H1 (cell line): ENCODE data around the gene MGME1. TPM values are rescaled to one million over a fixed set of nuclear protein-coding genes. Genes with fewer than 3 reads are reported as not detected.

Experiments
- CTCF ChIA-PET: fragments of 300-600 bp; sonication (Branson Sonifier 250); formaldehyde crosslinking; loops from one replicate; lab custom pipeline; 2021; ENCODE audit not compliant: partially characterized antibody; lab: Charles Lee
- POLR2A ChIA-PET: fragments of 300-600 bp; sonication (Branson Sonifier 250); formaldehyde crosslinking; loops from one replicate; lab custom pipeline; 2021; ENCODE audit warnings: inconsistent platforms; ENCODE audit not compliant: partially characterized antibody; lab: Charles Lee
- DNase-seq, 2 experiments: peaks; one replicate each; pipeline versions ENCODE4 v3.0.0 to v3.0.0-alpha.2; 2010 to 2022; ENCODE audit warnings: low spot score in 2 of 2, low read depth in 1 of 2, mixed read lengths in 1 of 2
- FAIRE-seq: peaks from 2 replicates; lab custom pipeline; 2011; peaks lifted over from hg19 to GRCh38; lab: Jason Lieb, UNC
- H2AFZ ChIP-seq: 2 replicates; pipeline ENCODE4 v1.8.1; 2012; ENCODE audit warnings: low read length, inconsistent platforms
- H2AK5ac ChIP-seq: 2 replicates; pipeline ENCODE4 v1.6.1; 2013; ENCODE audit warnings: low read depth, low read length
- H2BK120ac ChIP-seq: replicated peaks from 2 replicates; pipeline ENCODE3; 2013; ENCODE audit warnings: low read depth, low read length, inconsistent platforms
- H2BK12ac ChIP-seq: 2 replicates; pipeline ENCODE4 v1.6.1; 2013; ENCODE audit warnings: low read depth, low read length
- H2BK15ac ChIP-seq: 2 replicates; pipeline ENCODE4 v1.6.1; 2013; ENCODE audit warnings: low read length
- H2BK20ac ChIP-seq: 2 replicates; pipeline ENCODE4 v1.6.1; 2013; ENCODE audit warnings: low read length
- H2BK5ac ChIP-seq: 2 replicates; pipeline ENCODE4 v1.6.1; 2013; ENCODE audit warnings: low read depth, low read length
- H3K14ac ChIP-seq: 2 replicates; pipeline ENCODE4 v1.6.1; 2013; ENCODE audit warnings: inconsistent platforms; ENCODE audit not compliant: insufficient read length
- H3K18ac ChIP-seq: 2 replicates; pipeline ENCODE4 v1.6.1; 2013; ENCODE audit warnings: low read length; ENCODE audit errors: extremely low read depth
- H3K23ac ChIP-seq: 2 replicates; pipeline ENCODE4 v1.6.1; 2013; ENCODE audit warnings: inconsistent platforms; ENCODE audit not compliant: insufficient read length
- H3K23me2 ChIP-seq: 2 replicates; pipeline ENCODE4 v1.6.1; 2013; ENCODE audit warnings: low read depth, low read length
- H3K27ac ChIP-seq: 2 replicates; pipeline ENCODE4 v1.6.1; 2011; ENCODE audit warnings: low read depth, low read length, inconsistent platforms
- H3K27me3 ChIP-seq, 4 experiments: replicated peaks in 1 of 4; 1 replicate in 1 of 4; 2 replicates in 3 of 4; pipeline versions ENCODE4 v1.6.1 to v1.8.1; 2011 to 2013; ENCODE audit warnings: low read length in 3 of 4, mild to moderate bottlenecking in 3 of 4, inconsistent platforms in 2 of 4, mixed read lengths in 2 of 4, moderate library complexity in 1 of 4; ENCODE audit not compliant: control insufficient read depth in 3 of 4, insufficient read depth in 3 of 4; ENCODE audit errors: extremely low read depth in 1 of 4
- H3K36me3 ChIP-seq, 4 experiments: 2 replicates each; pipeline versions ENCODE4 v1.6.1 to v1.8.1; 2011 to 2013; ENCODE audit warnings: mild to moderate bottlenecking in 4 of 4, low read length in 3 of 4, moderate library complexity in 2 of 4, control low read depth in 1 of 4, inconsistent platforms in 1 of 4; ENCODE audit not compliant: insufficient read depth in 4 of 4, control insufficient read depth in 2 of 4
- H3K4ac ChIP-seq: replicated peaks from 2 replicates; pipeline ENCODE3; 2013; ENCODE audit warnings: low read length, low read depth, mixed read lengths, inconsistent platforms; ENCODE audit not compliant: insufficient read length
- H3K4me1 ChIP-seq, 4 experiments: replicated peaks in 1 of 4; 1 replicate in 1 of 4; 2 replicates in 3 of 4; pipeline versions ENCODE4 v1.6.1 to v1.8.1; 2011 to 2013; ENCODE audit warnings: low read length in 3 of 4, inconsistent platforms in 2 of 4, mixed read lengths in 1 of 4; ENCODE audit not compliant: insufficient read depth in 4 of 4, control insufficient read depth in 3 of 4
- H3K4me2 ChIP-seq, 2 experiments: 2 replicates each; pipeline versions ENCODE4 v1.6.1 to v1.8.1; 2011 to 2013; ENCODE audit warnings: low read depth in 2 of 2, low read length in 2 of 2, control low read depth in 1 of 2, inconsistent platforms in 1 of 2, mild to moderate bottlenecking in 1 of 2; ENCODE audit not compliant: insufficient read depth in 1 of 2
- H3K4me3 ChIP-seq, 4 experiments: fragments of 200-600, 300-600 bp in 1 of 4; sonication (generic), shearing (Covaris generic), sonication (Bioruptor Twin) in 1 of 4; 2 replicates each; pipeline versions ENCODE4 v1.5.1 to v1.8.1; 2011 to 2016; ENCODE audit warnings: low read length in 4 of 4, low read depth in 3 of 4, control low read depth in 2 of 4, inconsistent platforms in 2 of 4, mild to moderate bottlenecking in 2 of 4, mixed read lengths in 1 of 4, moderate library complexity in 1 of 4; ENCODE audit not compliant: insufficient read depth in 2 of 4; ENCODE audit errors: extremely low read depth in 1 of 4
- H3K56ac ChIP-seq: replicated peaks from 2 replicates; pipeline ENCODE3; 2013; ENCODE audit warnings: low read depth, mild to moderate bottlenecking, mixed read lengths, low read length, inconsistent platforms; ENCODE audit not compliant: insufficient read length
- H3K79me1 ChIP-seq: 2 replicates; pipeline ENCODE4 v1.6.1; 2013; ENCODE audit warnings: low read depth, low read length, control low read depth
- H3K79me2 ChIP-seq, 2 experiments: 2 replicates each; pipeline versions ENCODE4 v1.6.1 to v1.8.1; 2012 to 2013; ENCODE audit warnings: low read length in 2 of 2, mild to moderate bottlenecking in 2 of 2, inconsistent platforms in 1 of 2; ENCODE audit not compliant: insufficient read depth in 2 of 2, control insufficient read depth in 1 of 2
- H3K9ac ChIP-seq, 4 experiments: replicated peaks in 1 of 4; 1 replicate in 1 of 4; 2 replicates in 3 of 4; pipeline versions ENCODE4 v1.6.1 to v1.8.1; 2011 to 2013; ENCODE audit warnings: low read depth in 3 of 4, low read length in 3 of 4, control low read depth in 2 of 4, mild to moderate bottlenecking in 2 of 4, moderate library complexity in 2 of 4, inconsistent platforms in 1 of 4; ENCODE audit errors: extremely low read depth in 1 of 4
- H3K9me3 ChIP-seq, 2 experiments: 2 replicates each; pipeline versions ENCODE4 v1.6.1 to v1.8.1; 2012 to 2013; ENCODE audit warnings: mild to moderate bottlenecking in 2 of 2, moderate library complexity in 2 of 2, control low read depth in 1 of 2, inconsistent platforms in 1 of 2, low read depth in 1 of 2, low read length in 1 of 2, mixed read lengths in 1 of 2; ENCODE audit not compliant: insufficient read depth in 2 of 2
- H4K20me1 ChIP-seq, 2 experiments: replicated peaks in 1 of 2; 2 replicates each; pipeline versions ENCODE3 to v1.8.1; 2011 to 2013; ENCODE audit warnings: inconsistent platforms in 2 of 2, low read length in 2 of 2, mild to moderate bottlenecking in 1 of 2; ENCODE audit not compliant: insufficient read depth in 2 of 2, control insufficient read depth in 1 of 2
- H4K5ac ChIP-seq: 2 replicates; pipeline ENCODE4 v1.6.1; 2013; ENCODE audit warnings: low read length, low read depth, mixed read lengths, inconsistent platforms; ENCODE audit not compliant: insufficient read length
- H4K8ac ChIP-seq: 2 replicates; pipeline ENCODE4 v1.8.0; 2013; ENCODE audit warnings: mild to moderate bottlenecking, moderate library complexity, low read length, inconsistent platforms; ENCODE audit not compliant: insufficient read depth; ENCODE audit errors: extremely low read depth
- H4K91ac ChIP-seq: replicated peaks from 2 replicates; pipeline ENCODE3; 2013; ENCODE audit warnings: low read length, mixed read lengths, inconsistent platforms; ENCODE audit not compliant: insufficient read length
- ATF2 ChIP-seq: IDR thresholded peaks from 2 replicates; pipeline ENCODE4 v1.6.1; 2012; ENCODE audit warnings: low read length, inconsistent platforms
- CBX5 ChIP-seq: fragments of 300-800, 300-1000 bp; sonication (generic); IDR thresholded peaks from 2 replicates; pipeline ENCODE4 v1.7.1; 2016; ENCODE audit warnings: antibody characterized with exemption, low read length, low read depth
- CTBP2 ChIP-seq: IDR thresholded peaks from 2 replicates; pipeline ENCODE4 v1.7.0; 2011; ENCODE audit warnings: borderline replicate concordance, mild to moderate bottlenecking, moderate library complexity, mixed read lengths, low read length; ENCODE audit not compliant: insufficient read depth, insufficient read length
- E2F6 ChIP-seq: IDR thresholded peaks from 2 replicates; pipeline ENCODE4 v1.6.1; 2012; ENCODE audit warnings: inconsistent platforms
- GABPA ChIP-seq: IDR thresholded peaks from 2 replicates; pipeline ENCODE4 v1.6.1; 2011; ENCODE audit warnings: mild to moderate bottlenecking, low read length, moderate library complexity, borderline replicate concordance; ENCODE audit not compliant: insufficient read depth
- NRF1 ChIP-seq: IDR thresholded peaks from 2 replicates; pipeline ENCODE4 v1.6.1; 2011; ENCODE audit warnings: mild to moderate bottlenecking, low read depth, low read length, improper control_type of control experiment
- POLR2AphosphoS5 ChIP-seq: IDR thresholded peaks from 2 replicates; pipeline ENCODE4 v1.6.1; 2011; ENCODE audit warnings: low read depth, low read length
- SIN3A ChIP-seq, 2 experiments: IDR thresholded peaks in 1 of 2; conservative IDR thresholded peaks in 1 of 2; 2 replicates each; pipeline ENCODE4 v1.6.1; 2011 to 2012; ENCODE audit warnings: low read length in 2 of 2, improper control_type of control experiment in 1 of 2, low read depth in 1 of 2, mild to moderate bottlenecking in 1 of 2
- SP1 ChIP-seq: IDR thresholded peaks from 2 replicates; pipeline ENCODE4 v1.6.1; 2011; ENCODE audit warnings: low read depth, low read length
- SRF ChIP-seq: IDR thresholded peaks from 2 replicates; pipeline ENCODE4 v1.6.1; 2011; ENCODE audit warnings: mild to moderate bottlenecking, low read depth, low read length, moderate library complexity
- TAF1 ChIP-seq: IDR thresholded peaks from 2 replicates; pipeline ENCODE4 v1.6.1; 2011; ENCODE audit warnings: mild to moderate bottlenecking, low read depth, low read length
- TAF7 ChIP-seq: optimal IDR thresholded peaks from 2 replicates; pipeline ENCODE3; 2011; ENCODE audit warnings: low read depth, mild to moderate bottlenecking, inconsistent platforms, low read length, moderate library complexity, borderline replicate concordance
- WGBS, 2 experiments: shearing (Covaris generic) in 1 of 2; methylation state at CpG; one replicate each; pipeline versions ENCODE4 v1.1.6 to v1.1.7; 2013 to 2015; ENCODE audit warnings: low lambda C conversion rate in 2 of 2, mixed read lengths in 2 of 2, inconsistent platforms in 1 of 2, low coverage in 1 of 2, missing lambda C conversion rate in 1 of 2; ENCODE audit not compliant: insufficient replicate concordance in 2 of 2, insufficient coverage in 1 of 2, insufficient read length in 1 of 2; ENCODE audit errors: extremely low coverage in 1 of 2, missing lambda C conversion rate in 1 of 2; 5-methylcytosine and 5-hydroxymethylcytosine counted together
- polyA plus RNA-seq, 7 experiments: library from polyadenylated mRNA; depleted of rRNA in 3 of 7; stranded (reverse) in 5 of 7; unstranded in 2 of 7; fragments of >200 nt in 5 of 7; fragments of 200-250 nt in 2 of 7; gene quantifications; 1 replicate in 5 of 7; 2 replicates in 1 of 7; 4 replicates in 1 of 7; pipeline versions ENCODE4 v1.2.1 to v1.2.3, GENCODE V29; 2011 to 2013; ENCODE audit warnings: missing spikeins in 2 of 7, mixed read lengths in 2 of 7
- total RNA-seq: library from RNA; stranded (reverse); fragmentation: NEBNext Ultra II Directional; extraction: Animal tissue kit (Norgen Biotek cat#: 25700); gene quantifications from 2 replicates; pipeline ENCODE4 v1.2.1, GENCODE V29; 2021

MGME1 gene
- total and polyA plus RNA-seq, 2 of the 8 experiments (the other 6 are each of a cell fraction or from before 2014, with no cell fraction given), result 27.7 to 59.0 TPM

- Histone ChIP-seq H3K79me1 (no peaks in the 10 kb centered on the region), H3K4me1 (peaks cover 10 to 26% (median 14%) of the 10 kb centered on the region in 4 experiments), H3K4me3 (no peak overlapping the region), H4K20me1 (no peaks in the 10 kb centered on the region), H3K27ac (no peak overlapping the region), H3K14ac (no peak overlapping the region), H2BK5ac (no peak overlapping the region), H2BK12ac (no peak overlapping the region), H2BK15ac (no peak overlapping the region), H3K4ac (no peak overlapping the region), H2BK120ac (no peak overlapping the region), H4K5ac (no peak overlapping the region), H3K9ac (no peak overlapping the region), H2AFZ (no peak overlapping the region), H3K18ac (no peak overlapping the region), H3K27me3 (no peaks in the 10 kb centered on the region), H3K4me2 (no peak overlapping the region), H4K91ac (no peak overlapping the region), H3K36me3 (no peaks in the 10 kb centered on the region), H3K9me3 (no peaks in the 10 kb centered on the region), H2BK20ac (no peak overlapping the region), H4K8ac (no peak overlapping the region), H3K79me2 (no peaks in the 10 kb centered on the region), H3K23me2 (no peaks in the 10 kb centered on the region), H3K23ac (no peak overlapping the region), H2AK5ac (no peak overlapping the region), H3K56ac (no peak overlapping the region)
- 94% methylated on average over 3 of the region's 3 CpGs; no CpG with 5 or more reads in 1 of the 2 experiments for WGBS, 2 experiments
- ChIA-PET CTCF (interaction anchor here (0.8 to 2.9 kb wide), 7 partner anchors 16 to 286 kb away, joined by 3 to 17 read pairs (median 4); no protein-coding TSS in a partner anchor), POLR2A (no interaction called here)
- DNase-seq, result no peak
- FAIRE-seq, result no peak
- TF ChIP-seq E2F6 (no peak), GABPA (no peak), TAF1 (no peak), SIN3A (conservative IDR thresholded peaks at IDR 0.05 in 1 of 2, IDR thresholded peaks at IDR 0.05 in 1 of 2; ENCODE audit: low read depth in 1 of 2, low read length in 2 of 2) (no peak), NRF1 (no peak), TAF7 (no peak), ATF2 (no peak), POLR2AphosphoS5 (no peak), CTBP2 (no peak), CBX5 (no peak), SP1 (no peak), SRF (no peak)
Observed at GRCh38 chr20:17935186-17935585, 33.6 kb upstream of the MGME1 start.
